Esophagus muscularis mucosa (tissue), 4 donors: ENCODE measurements around the gene NOC3L. TPM values are rescaled to one million over a fixed set of nuclear protein-coding genes. Genes with fewer than 3 reads are reported as not detected.

Experiments
- DNase-seq: peaks from one replicate; pipeline ENCODE4 v3.0.0-alpha.2; 2017; ENCODE audit errors: extremely low spot score
- H3K27ac ChIP-seq, 4 donors: fragments of 200-600 bp; sonication (generic); replicated peaks in 1 of 4; 1 replicate in 3 of 4; 2 replicates in 1 of 4; pipeline ENCODE4 v1.5.1; 2016 to 2019; ENCODE audit warnings: mild to moderate bottlenecking in 1 of 4
- H3K27me3 ChIP-seq, 4 donors: fragments of 200-600 bp; sonication (generic); one replicate each; pipeline versions ENCODE4 v1.5.1 to v1.6.0; 2016 to 2019
- H3K36me3 ChIP-seq, 4 donors: fragments of 200-600 bp; sonication (generic); one replicate each; pipeline ENCODE4 v1.5.1; 2016 to 2019
- H3K4me1 ChIP-seq, 4 donors: fragments of 200-600 bp; sonication (generic); one replicate each; pipeline ENCODE4 v1.5.1; 2016 to 2019
- H3K4me3 ChIP-seq, 4 donors: fragments of 200-600 bp; sonication (generic); 1 replicate in 2 of 4; 2 replicates in 2 of 4; pipeline ENCODE4 v1.5.1; 2016 to 2019; ENCODE audit warnings: mild to moderate bottlenecking in 4 of 4, moderate library complexity in 1 of 4
- H3K9me3 ChIP-seq, 4 donors: fragments of 200-600 bp; sonication (generic); 1 replicate in 3 of 4; 2 replicates in 1 of 4; pipeline ENCODE4 v1.5.1; 2016 to 2019
- EP300 ChIP-seq: sonication (generic); formaldehyde crosslinking; IDR thresholded peaks from one replicate; pipeline ENCODE4 v1.6.1; 2017; ENCODE audit warnings: antibody characterized with exemption
- POLR2A ChIP-seq: fragments of 450-650 bp; IDR thresholded peaks from one replicate; pipeline ENCODE4 v1.6.1; 2017; ENCODE audit warnings: antibody characterized with exemption, moderate library complexity, mild to moderate bottlenecking, low read depth
- POLR2AphosphoS5 ChIP-seq, 2 donors: sonication (generic); formaldehyde crosslinking; IDR thresholded peaks; one replicate each; pipeline ENCODE4 v1.6.1; 2017; ENCODE audit warnings: antibody characterized with exemption in 2 of 2
- WGBS: methylation state at CpG from one replicate; pipeline ENCODE4 v1.1.5; 2018; 5-methylcytosine and 5-hydroxymethylcytosine counted together
- intact Hi-C: fragments of 100-400 bp; cut with DNase I; formaldehyde crosslinking; loops from one replicate; pipeline ENCODE4 v1.15.1; 2023
- total RNA-seq, 4 donors: library from RNA; depleted of rRNA; stranded (reverse); fragments of >200 nt; gene quantifications; one replicate each; pipeline versions ENCODE4 v1.1.0 to v1.2.1, GENCODE V29; 2016
- TF ChIP-seq, protein P1 (sequence below), 3 experiments: fragments of 200-600 bp in 2 of 3; fragments of 450-650 bp in 1 of 3; sonication (generic) in 2 of 3; IDR thresholded peaks; one replicate each; pipeline ENCODE4 v1.5.1; 2017 to 2019; ENCODE audit warnings: antibody characterized with exemption in 3 of 3, mild to moderate bottlenecking in 2 of 3, moderate library complexity in 1 of 3

NOC3L gene
- total RNA-seq, 4 donors from 2014 or later = 18.1 to 23.3 (median 20.7) TPM

GRCh38 chr10:94324609-94325233 lies 38.0 kb downstream of the NOC3L start:
- intact Hi-C loops = loop anchor here (5.0 kb wide), 1 partner anchor 332 kb away; the partner anchor contains the start of gene PLCE1
- WGBS = 91% methylated on average over 7 of the region's 7 CpGs
- Histone ChIP-seq H3K27ac (peak overlapping the region in 1 of 4 donors; percentile 0), H3K4me3 (no peak overlapping the region), H3K27me3 (no peaks in the 10 kb centered on the region), H3K36me3 (peaks cover 13 to 68% (median 50%) of the 10 kb centered on the region in 4 donors), H3K9me3 (no peaks in the 10 kb centered on the region), H3K4me1 (peaks cover 0 to 44% (median 25%) of the 10 kb centered on the region in 4 donors)
- no peak for DNase-seq
- no peak for TF ChIP-seq POLR2AphosphoS5 (IDR thresholded peaks at IDR 0.05)
- TF ChIP-seq POLR2A = no peak
- TF ChIP-seq, protein P1, sequence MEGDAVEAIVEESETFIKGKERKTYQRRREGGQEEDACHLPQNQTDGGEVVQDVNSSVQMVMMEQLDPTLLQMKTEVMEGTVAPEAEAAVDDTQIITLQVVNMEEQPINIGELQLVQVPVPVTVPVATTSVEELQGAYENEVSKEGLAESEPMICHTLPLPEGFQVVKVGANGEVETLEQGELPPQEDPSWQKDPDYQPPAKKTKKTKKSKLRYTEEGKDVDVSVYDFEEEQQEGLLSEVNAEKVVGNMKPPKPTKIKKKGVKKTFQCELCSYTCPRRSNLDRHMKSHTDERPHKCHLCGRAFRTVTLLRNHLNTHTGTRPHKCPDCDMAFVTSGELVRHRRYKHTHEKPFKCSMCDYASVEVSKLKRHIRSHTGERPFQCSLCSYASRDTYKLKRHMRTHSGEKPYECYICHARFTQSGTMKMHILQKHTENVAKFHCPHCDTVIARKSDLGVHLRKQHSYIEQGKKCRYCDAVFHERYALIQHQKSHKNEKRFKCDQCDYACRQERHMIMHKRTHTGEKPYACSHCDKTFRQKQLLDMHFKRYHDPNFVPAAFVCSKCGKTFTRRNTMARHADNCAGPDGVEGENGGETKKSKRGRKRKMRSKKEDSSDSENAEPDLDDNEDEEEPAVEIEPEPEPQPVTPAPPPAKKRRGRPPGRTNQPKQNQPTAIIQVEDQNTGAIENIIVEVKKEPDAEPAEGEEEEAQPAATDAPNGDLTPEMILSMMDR (IDR thresholded peaks at IDR 0.05) = no peak
- TF ChIP-seq EP300 = no peak

DNA sequence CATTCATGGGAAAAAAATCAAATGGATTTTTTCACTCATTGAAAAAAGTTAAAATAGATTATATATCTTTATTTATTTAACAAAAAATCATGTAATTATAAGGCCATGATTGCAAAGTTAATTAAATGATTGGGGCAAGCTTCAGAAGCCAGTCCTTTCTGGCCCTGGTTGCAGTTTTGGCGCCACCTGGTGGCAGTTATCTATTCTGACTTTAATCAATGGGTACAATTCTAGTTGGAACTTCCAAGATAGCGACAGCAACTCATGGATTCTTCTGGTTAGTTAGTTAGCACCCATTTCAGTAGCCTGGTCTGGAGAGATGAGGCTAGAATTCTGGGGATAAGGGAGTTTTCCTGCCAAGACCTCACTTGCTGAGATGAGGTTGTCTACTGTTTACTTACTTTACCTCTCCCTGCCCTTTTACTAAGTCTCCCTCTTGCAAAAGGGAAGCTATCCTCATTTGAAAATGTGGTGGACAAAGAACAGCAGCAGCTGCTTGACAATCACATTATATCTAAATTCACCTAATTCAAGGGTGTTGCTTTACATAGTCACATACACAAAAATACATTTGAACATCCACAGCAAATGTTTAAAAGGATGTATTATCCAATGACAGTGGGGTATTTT lies 42.3 kb downstream of the NOC3L start:
- Histone ChIP-seq H3K36me3 (peaks cover 13 to 42% (median 37%) of the 10 kb centered on the region in 4 donors), H3K4me1 (peaks cover under 1 to 43% (median 34%) of the 10 kb centered on the region in 4 donors), H3K27me3 (no peaks in the 10 kb centered on the region), H3K27ac (no peak overlapping the region), H3K9me3 (no peaks in the 10 kb centered on the region), H3K4me3 (no peak overlapping the region)
- TF ChIP-seq, protein P1 (IDR thresholded peaks at IDR 0.05) = peak; percentile 78 to 90 (median 84)
- TF ChIP-seq POLR2A = no peak
- WGBS = 17% methylated on average over 2 of the region's 2 CpGs
- DNase-seq = no peak
- intact Hi-C loops = loop anchor here (2.0 to 5.0 kb wide), 3 partner anchors 246 to 404 kb away; partner anchors contain the start of gene PLCE1

- peaks cover 8 to 57% (median 48%) of the 10 kb centered on the region in 4 donors for H3K4me1 ChIP-seq
- 65% methylated on average over 1 of the region's 1 CpG for WGBS
- no peaks in the 10 kb centered on the region for H3K27me3 ChIP-seq
- DNase-seq = no peak
- peak overlapping the region; percentile 50 to 79 (median 72) for H3K27ac ChIP-seq
- H3K9me3 ChIP-seq = no peaks in the 10 kb centered on the region
- no peak for TF ChIP-seq POLR2A
- TF ChIP-seq, protein P1 (IDR thresholded peaks at IDR 0.05) = no peak
- TF ChIP-seq EP300 = no peak
- TF ChIP-seq POLR2AphosphoS5 (IDR thresholded peaks at IDR 0.05) = no peak
- peaks cover 0 to 9% (median 5%) of the 10 kb centered on the region in 4 donors for H3K36me3 ChIP-seq
- intact Hi-C loops = loop anchor here (5.0 kb wide), 1 partner anchor 34 kb away; no protein-coding TSS in a partner anchor
- no peak overlapping the region for H3K4me3 ChIP-seq
These were observed 46.2 kb downstream of the NOC3L start for GRCh38 chr10:94316560-94316959.

- H3K4me1 ChIP-seq = peaks cover 8 to 57% (median 48%) of the 10 kb centered on the region in 4 donors
- TF ChIP-seq EP300 = no peak
- TF ChIP-seq, protein P1 (IDR thresholded peaks at IDR 0.05) = no peak
- TF ChIP-seq POLR2AphosphoS5 (IDR thresholded peaks at IDR 0.05) = no peak
- no peak for TF ChIP-seq POLR2A
- peak overlapping the region; percentile 50 to 79 (median 72) for H3K27ac ChIP-seq
- WGBS = 26% methylated on average over 3 of the region's 3 CpGs
- no peak for DNase-seq
- H3K9me3 ChIP-seq = no peaks in the 10 kb centered on the region
- H3K27me3 ChIP-seq = no peaks in the 10 kb centered on the region
- intact Hi-C loops = loop anchor here (5.0 kb wide), 1 partner anchor 34 kb away; no protein-coding TSS in a partner anchor
- peaks cover 0 to 10% (median 4%) of the 10 kb centered on the region in 4 donors for H3K36me3 ChIP-seq
- H3K4me3 ChIP-seq = no peak overlapping the region
These were observed 46.7 kb downstream of the NOC3L start for GRCh38 chr10:94315975-94316464.
